GM18858 (cell line): ENCODE results near the gene AIFM3.
"Not testable (repeated sequence)": the region's sequence is repeated elsewhere in the genome, so short reads cannot be mapped to it uniquely, and the experiment has no call there.

ENCODE experiments used
- ATAC-seq: cut with Tn5 transposase; IDR thresholded peaks from one replicate; pipeline ENCODE4 v1.9.1; 2021; ENCODE audit not compliant: unreplicated experiment

Gene AIFM3

GRCh38 chr22:21000207-21000986 lies 33.3 kb downstream of the AIFM3 start:
- no peak for ATAC-seq

GRCh38 chr22:21000987-21001600 lies 34.0 kb downstream of the AIFM3 start:
- no peak for ATAC-seq

GRCh38 chr22:21001601-21002325 lies 34.7 kb downstream of the AIFM3 start, which contains the start of gene THAP7:
THAP7 (minus strand) TSS chr22:21002118; CDS start chr22:21001911, 207 bp downstream.
- peak; percentile 69 for ATAC-seq

- ATAC-seq = no peak
Measured at GRCh38 chr22:21003782-21004181, 36.7 kb downstream of the AIFM3 start.

GRCh38 chr22:21009208-21009607 lies 42.2 kb downstream of the AIFM3 start:
- not testable (repeated sequence) for ATAC-seq

- no peak for ATAC-seq
Measured at GRCh38 chr22:21009638-21010425, 42.8 kb downstream of the AIFM3 start.

- ATAC-seq = no peak
Measured at GRCh38 chr22:21010426-21011113, 43.5 kb downstream of the AIFM3 start.

- ATAC-seq = no peak
Measured at GRCh38 chr22:21012446-21013407, 45.7 kb downstream of the AIFM3 start.

- no peak for ATAC-seq
Measured at GRCh38 chr22:21013657-21014201, 46.7 kb downstream of the AIFM3 start.

- ATAC-seq = peak; percentile 83
Measured at GRCh38 chr22:21014202-21014725, 47.2 kb downstream of the AIFM3 start.

- no peak for ATAC-seq
Measured at GRCh38 chr22:21014726-21015465, 47.8 kb downstream of the AIFM3 start, which contains the start of gene P2RX6. P2RX6 (plus strand) TSS chr22:21015165; CDS start chr22:21015175, 10 bp downstream.

GRCh38 chr22:21015466-21016006 lies 48.5 kb downstream of the AIFM3 start:
- no peak for ATAC-seq

- no peak for ATAC-seq
Measured at GRCh38 chr22:21016644-21017420, 49.8 kb downstream of the AIFM3 start.

GRCh38 chr22:21018314-21018713 lies 51.3 kb downstream of the AIFM3 start:
- ATAC-seq = no peak

GRCh38 chr22:21020802-21021429 lies 53.9 kb downstream of the AIFM3 start:
- ATAC-seq = no peak

GRCh38 chr22:21022507-21022906 lies 55.5 kb downstream of the AIFM3 start:
- no peak for ATAC-seq
